GM19043 (cell line): ENCODE measurements around the gene ANKHD1.
"Not testable (repeated sequence)": the region's sequence is repeated elsewhere in the genome, so short reads cannot be mapped to it uniquely, and the experiment has no call there.

ENCODE experiments used
- ATAC-seq: cut with Tn5 transposase; IDR thresholded peaks from one replicate; pipeline ENCODE4 v1.9.1; 2021; ENCODE audit warnings: low read depth; ENCODE audit not compliant: unreplicated experiment

The ANKHD1 gene

GRCh38 chr5:140575309-140575708 is 173.7 kb downstream of the ANKHD1 start:
- no peak for ATAC-seq

DNA sequence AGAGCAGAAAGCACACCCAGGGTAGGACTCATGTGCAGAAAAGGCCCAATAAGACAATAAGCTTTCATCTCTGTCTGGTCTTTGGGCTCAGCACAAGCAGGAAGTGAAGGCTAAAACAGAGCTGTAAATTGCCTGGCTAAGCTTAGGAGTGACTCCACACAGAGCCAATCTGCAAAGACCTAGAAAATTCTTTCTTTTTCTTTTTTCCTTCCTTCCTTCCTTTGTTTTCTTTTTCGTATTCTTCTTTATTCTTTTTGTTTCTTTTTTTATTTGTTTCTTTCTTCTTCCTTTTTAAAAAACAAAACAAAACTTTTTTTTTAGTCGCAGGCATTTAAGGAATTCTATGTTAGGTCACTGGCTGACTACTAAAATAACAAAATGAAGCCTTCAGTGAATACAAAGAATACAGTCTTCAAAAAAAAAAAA is 175.2 kb downstream of the ANKHD1 start:
- no peak for ATAC-seq

DNA sequence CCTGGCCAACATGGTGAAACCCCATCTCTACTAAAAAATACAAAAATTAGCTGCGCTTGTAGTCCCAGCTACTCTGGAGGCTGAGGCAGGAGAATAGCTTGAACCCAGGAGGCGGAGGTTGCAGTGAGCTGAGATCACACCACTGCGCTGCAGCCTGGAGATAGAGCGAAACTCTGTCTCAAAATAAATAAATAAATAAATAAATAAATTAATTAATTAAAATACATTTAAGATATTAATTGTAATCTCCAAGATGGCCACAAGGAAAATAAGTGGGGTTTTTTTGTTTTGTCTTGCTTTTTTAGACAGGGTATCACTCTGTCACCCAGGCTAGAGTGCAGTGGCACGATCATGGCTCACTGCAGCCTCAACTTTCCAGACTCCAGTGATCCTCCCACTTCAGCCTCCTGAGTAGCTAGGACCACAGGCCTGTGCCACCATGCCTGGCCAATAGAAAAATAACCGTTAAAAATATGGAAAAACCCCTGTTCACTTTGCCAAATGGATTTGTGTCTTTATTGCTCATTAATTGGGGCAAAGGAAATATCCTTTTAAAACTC is 177.6 kb downstream of the ANKHD1 start:
- not testable (repeated sequence) for ATAC-seq

DNA sequence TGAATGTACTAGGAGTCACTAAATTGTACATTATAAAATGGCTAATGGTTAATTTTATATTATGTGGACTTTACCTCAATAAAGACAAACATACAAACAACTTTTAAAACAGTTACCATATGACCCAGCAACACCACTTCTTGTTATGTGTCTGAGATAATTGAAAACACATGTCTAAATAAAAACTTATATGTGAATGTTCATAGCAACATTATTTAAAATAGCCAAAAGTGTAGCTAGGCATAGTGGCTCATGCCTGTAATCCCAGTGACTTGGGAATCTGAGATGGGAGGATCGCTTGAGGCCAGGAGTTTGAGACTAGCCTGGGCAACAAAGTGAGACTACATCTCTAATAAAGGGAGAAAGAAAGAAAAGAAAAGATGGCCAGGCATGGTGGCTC is 185.9 kb downstream of the ANKHD1 start:
- ATAC-seq, result no peak

DNA sequence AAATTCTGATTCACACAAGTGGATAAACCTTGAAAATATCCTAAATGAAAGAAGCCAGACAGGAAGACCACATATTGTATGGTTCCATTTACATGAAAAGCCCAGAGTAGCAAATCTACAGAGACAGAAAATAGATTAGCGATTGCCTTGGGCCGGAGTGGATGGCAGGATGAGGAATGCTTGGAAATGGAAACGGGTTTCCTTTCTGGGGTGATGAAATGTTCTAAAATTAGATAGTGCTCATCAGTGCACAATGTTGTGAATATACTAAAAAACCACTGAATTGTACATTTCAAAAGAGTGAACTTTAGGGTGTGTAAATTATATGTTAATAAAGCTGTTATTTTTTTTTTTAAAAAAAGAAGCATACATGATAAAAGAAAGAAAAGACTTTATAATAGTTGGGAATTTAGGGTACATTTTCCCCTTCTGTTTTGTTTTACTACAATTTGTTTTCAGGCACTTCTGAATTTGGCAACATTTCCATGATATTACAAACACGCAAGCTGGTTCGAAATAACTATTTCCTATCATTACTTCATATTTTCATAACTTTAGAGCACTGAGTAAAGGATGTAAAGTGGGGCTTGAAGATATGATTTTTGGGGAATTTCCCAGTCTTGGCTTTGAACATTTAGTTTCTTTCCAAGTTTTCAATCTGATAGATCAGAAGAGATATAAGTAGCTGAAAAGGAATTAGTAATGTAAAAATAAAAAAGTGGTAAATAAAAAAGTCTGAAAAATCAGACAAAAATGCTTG is 186.9 kb downstream of the ANKHD1 start:
- no peak for ATAC-seq
